Measurements from ENCODE around the gene HS6ST2.

GRCh38 chrX:132848296-132848970 lies 110.0 kb downstream of the HS6ST2 start:
- TF ChIP-seq CTCF (IDR thresholded peaks at IDR 0.05 in 2 of 3, conservative IDR thresholded peaks at IDR 0.05 in 1 of 3; ENCODE audit: control insufficient read depth in 2 of 3, extremely low read depth in 1 of 3, insufficient read depth in 1 of 3, low read depth in 3 of 3, low read length in 3 of 3), result no peak
- TF ChIP-seq POLR2AphosphoS2 (IDR thresholded peaks at IDR 0.05; ENCODE audit: low read depth, low read length), result no peak
- TF ChIP-seq ATF3 (IDR thresholded peaks at IDR 0.05; ENCODE audit: borderline replicate concordance, extremely low read depth, low read depth, low read length), result no peak
- no peak for TF ChIP-seq ZBTB40 (IDR thresholded peaks at IDR 0.05; ENCODE audit: borderline replicate concordance)
- no peak for TF ChIP-seq CREB1 (IDR thresholded peaks at IDR 0.05; ENCODE audit: low read depth)
- TF ChIP-seq POLR2A (IDR thresholded peaks at IDR 0.05; ENCODE audit: low read depth, low read length), result no peak
- TF ChIP-seq MTA2 (IDR thresholded peaks at IDR 0.05; ENCODE audit: low read depth), result no peak
- TF ChIP-seq REST (IDR thresholded peaks at IDR 0.05; ENCODE audit: low read depth, low read length), result no peak
- TF ChIP-seq FOXM1 (IDR thresholded peaks at IDR 0.05; ENCODE audit: low read depth, low read length), result no peak
- no peak for TF ChIP-seq KLF5 (IDR thresholded peaks at IDR 0.05; ENCODE audit: partially characterized antibody)
- no peak for TF ChIP-seq HCFC1 (IDR thresholded peaks at IDR 0.05; ENCODE audit: low read length)
- no peak for TF ChIP-seq GABPA (IDR thresholded peaks at IDR 0.05; ENCODE audit: low read depth)
- no peak for TF ChIP-seq BRCA1 (IDR thresholded peaks at IDR 0.05; ENCODE audit: low read depth, low read length)
- TF ChIP-seq POLR2AphosphoS5 (IDR thresholded peaks at IDR 0.05; ENCODE audit: low read length), result no peak

Data from GM12878 (cell line).